ENCODE data around the gene GATC.

GRCh38 chr12:120468325-120468820, 22.1 kb downstream of the GATC start:
- TF ChIP-seq, protein P1, sequence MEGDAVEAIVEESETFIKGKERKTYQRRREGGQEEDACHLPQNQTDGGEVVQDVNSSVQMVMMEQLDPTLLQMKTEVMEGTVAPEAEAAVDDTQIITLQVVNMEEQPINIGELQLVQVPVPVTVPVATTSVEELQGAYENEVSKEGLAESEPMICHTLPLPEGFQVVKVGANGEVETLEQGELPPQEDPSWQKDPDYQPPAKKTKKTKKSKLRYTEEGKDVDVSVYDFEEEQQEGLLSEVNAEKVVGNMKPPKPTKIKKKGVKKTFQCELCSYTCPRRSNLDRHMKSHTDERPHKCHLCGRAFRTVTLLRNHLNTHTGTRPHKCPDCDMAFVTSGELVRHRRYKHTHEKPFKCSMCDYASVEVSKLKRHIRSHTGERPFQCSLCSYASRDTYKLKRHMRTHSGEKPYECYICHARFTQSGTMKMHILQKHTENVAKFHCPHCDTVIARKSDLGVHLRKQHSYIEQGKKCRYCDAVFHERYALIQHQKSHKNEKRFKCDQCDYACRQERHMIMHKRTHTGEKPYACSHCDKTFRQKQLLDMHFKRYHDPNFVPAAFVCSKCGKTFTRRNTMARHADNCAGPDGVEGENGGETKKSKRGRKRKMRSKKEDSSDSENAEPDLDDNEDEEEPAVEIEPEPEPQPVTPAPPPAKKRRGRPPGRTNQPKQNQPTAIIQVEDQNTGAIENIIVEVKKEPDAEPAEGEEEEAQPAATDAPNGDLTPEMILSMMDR (IDR thresholded peaks at IDR 0.05) = no peak
- no peak for TF ChIP-seq ZFX (IDR thresholded peaks at IDR 0.05; ENCODE audit: borderline replicate concordance)

Measured in 22Rv1 (cell line).